HuH-7 (cell line): ENCODE data around the gene MAP2K1.

ENCODE experiments used
- DNase-seq: peaks from one replicate; pipeline ENCODE4 v3.0.0; 2011; ENCODE audit warnings: low spot score

The MAP2K1 gene

DNA sequence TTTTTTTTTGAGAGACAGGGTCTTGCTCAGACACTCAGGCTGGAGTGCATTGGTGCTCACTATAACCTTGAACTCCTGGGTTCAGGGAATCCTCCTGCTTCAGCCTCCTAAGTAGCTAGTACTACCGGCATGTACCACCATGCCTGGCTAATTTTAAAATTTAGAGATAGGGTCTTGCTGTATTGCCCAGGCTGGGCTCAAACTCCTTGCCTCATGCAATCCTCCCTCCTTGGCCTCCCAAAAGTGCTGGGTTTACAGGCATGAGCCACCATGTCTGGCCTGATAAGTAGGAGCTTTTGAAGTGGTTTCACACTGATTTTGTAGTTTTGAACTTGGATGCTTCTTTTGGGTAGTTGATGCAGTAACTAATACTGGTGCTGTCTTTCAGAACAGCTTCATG, 7.8 kb downstream of the MAP2K1 start:
- DNase-seq = no peak

DNA sequence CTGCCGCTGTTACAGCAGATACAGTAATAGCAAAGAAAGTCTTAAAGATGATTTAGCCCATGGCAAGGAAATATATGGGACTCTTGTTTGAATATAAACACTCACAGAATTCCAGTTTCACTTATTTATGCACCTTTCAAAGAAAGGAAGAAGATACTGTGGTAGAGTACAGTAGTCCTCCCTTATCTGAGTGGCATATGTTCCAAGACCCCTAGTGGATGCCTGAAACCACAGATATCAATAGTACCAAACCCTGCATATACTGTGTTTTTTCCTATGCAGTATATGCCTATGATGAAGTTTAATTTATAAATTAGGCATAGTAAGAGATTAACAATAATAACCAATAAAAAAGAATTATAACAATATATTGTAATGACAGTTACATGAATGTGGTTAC, 8.2 kb downstream of the MAP2K1 start:
- DNase-seq = no peak

DNA sequence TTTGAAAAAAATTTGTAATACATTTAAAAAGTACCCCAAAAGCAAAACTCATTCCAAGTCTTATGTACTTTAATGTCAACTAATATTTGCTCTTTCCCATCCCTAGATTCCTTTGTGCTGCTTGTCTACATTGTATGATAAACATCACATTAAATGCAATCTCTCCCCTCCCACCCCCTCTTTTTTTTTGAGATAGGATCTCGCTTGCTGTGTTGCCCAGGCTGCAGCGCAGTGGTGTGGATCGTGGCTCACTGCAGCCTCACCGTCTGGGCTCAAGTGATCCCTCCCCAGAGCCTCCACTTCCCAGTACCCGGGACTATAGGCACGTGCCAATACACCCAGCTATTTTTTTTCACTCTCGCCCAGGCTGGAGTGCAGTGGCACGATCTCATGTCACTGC, 12.6 kb downstream of the MAP2K1 start:
- DNase-seq = no peak

DNA sequence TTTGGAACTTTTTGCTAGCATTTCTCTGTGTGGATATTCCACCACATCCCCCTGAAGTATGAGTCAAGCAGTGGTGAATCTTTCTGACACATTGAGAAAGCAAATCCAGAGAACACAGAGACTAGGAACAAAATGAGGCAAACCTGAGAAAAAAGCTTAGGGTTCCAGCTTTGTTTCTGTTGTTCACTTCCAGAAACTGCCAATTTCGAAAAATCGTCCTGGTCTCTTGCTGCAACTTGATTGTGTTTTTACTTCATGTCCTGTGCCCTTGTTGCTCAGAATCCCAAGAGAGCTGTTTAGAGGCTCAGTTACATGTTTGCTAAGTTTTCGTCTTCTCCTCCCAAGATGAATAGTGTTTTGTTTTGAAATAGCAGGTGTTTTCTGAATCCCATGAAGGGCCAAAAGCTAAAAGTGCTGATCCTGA, 13.7 kb downstream of the MAP2K1 start:
- DNase-seq = no peak

DNA sequence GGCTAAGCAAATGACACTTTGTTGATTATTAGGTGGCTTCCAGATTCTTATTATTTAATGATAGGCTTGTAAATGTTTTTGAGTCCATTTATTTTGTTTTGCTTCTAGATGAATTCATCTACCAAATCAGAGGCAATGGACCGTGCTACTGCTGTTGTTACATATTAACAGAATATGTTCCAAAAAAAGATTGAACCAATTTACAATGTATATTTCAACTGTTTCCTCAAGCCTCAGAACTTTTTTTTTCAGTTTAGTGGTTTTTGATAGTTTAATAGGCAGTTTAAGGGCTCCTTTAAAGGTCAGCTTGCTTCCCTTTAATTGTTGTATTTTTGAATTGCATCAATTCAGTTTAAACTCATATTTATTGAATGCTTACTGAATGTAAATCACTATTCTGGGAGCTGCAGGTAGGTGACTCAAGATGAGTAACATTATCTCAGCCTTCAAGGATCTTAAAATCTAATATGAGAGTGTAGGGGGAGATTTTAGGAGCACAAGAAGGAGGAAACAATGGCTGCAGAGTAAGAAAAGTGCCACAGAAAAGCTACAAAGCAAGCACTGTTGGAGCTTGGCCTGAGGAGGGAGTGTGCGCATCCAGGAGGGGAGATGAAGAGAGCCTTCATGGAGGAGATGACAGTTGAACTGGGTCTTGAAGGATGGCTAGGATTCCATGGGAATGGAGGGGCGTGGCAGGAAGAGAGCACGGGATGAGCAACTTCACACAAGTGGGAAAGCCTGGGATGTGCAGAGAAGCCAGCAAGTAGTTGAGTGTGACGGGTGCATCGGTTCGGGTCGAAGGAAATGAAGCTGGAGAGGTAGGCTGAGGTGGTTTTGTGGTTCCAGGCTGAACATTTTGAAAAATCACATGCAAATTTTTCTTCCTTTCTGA, 14.7 kb downstream of the MAP2K1 start:
- DNase-seq = no peak

DNA sequence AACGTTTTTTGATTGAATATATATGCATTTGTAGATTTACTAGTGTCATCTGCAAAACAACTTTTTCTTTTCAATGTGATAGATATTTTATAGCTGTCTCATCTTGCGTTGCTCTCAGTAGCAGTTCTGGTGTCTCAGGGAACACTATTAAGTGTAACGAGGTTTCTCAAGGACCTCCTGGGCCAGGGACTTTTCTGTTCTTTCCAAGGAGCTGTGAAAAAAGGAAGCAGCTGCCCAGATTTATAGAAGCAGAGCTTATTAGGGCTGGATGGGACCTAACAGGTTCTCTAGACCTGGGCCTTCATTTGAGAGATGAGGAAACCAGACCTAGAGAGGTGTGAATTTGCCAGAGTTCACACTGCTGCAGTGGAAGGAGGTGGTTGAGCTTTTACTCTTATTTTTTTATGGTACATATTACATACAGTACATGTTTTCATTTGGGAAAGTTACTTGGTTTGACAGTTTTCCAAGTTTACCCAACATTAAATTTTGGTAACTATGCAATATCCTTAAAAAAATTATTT, 16.1 kb downstream of the MAP2K1 start:
- no peak for DNase-seq

DNA sequence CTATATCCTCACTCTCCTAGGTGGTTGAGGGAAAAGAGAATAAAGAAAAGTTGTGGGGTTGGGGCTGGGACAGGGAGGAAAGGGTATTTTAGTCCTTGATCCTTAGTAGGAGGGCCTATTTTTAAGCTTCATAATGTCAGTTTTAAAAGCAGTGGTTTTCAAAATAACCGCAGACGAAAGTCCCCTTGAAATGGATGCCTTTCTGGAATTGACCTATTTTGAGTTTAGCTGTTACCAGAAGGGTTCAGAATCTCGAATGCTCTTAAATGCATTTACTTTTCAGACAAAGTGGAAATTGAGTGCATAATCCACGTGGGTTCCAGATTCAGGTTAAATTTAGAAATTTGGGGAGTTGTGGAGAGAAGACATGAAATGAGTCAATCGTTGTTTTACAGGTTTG, 16.6 kb downstream of the MAP2K1 start:
- no peak for DNase-seq

DNA sequence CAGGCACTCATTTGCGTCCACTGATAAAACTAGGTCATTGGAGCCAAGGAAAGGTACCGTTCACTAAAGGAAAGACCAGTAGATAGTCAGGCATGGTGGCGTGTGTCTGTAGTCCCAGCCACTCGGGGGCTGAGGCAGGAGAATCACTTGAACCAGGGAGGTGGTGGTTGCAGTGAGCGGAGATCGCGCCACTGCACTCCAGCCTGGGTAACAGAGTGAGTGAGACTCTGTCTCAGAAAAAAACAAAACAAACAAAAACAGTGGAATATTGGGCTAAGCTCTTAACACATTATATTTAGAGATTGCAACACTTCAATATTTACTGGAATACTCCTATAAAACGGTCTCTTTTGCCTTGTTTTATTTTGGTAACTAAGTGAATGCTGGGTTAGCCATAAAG, 17.4 kb downstream of the MAP2K1 start:
- DNase-seq = no peak

DNA sequence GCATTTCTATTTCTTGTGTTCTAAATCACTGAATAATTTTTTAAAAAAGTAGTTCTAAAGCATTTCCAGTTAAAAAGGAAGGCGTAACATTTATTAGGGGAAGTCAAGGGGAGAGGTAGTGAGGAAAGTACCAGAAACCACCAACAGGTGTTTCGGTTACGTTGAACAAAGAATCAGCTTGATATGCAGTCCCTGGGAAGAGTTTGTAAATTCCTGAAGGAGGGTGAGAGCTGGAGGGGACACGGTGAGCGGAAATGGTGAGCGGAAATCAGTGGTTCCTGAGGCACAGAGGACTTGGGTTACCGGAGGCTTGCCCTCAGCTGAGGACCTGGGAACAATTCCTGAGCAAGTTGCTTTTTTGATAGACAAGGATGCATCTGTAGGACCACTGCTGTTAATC, 17.8 kb downstream of the MAP2K1 start:
- DNase-seq = no peak

DNA sequence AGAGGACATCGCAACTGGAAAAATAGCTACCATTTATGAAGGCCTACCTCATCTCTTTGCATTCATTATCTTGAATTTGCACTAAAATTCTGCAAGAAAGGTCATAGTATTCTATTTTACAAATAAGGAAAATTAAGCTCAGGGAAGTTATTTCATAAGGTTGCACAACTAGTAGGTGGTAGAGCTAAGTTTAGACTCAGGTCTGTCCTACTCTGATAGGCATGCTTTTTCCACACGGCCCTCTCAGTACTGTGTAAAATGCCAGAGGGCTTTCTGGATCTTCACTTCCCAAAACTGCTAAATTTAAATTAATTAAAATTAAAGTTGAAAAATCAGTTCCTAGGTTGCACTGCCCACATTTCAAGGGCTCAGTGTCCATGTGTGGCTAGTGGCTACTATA, 18.3 kb downstream of the MAP2K1 start:
- no peak for DNase-seq

DNA sequence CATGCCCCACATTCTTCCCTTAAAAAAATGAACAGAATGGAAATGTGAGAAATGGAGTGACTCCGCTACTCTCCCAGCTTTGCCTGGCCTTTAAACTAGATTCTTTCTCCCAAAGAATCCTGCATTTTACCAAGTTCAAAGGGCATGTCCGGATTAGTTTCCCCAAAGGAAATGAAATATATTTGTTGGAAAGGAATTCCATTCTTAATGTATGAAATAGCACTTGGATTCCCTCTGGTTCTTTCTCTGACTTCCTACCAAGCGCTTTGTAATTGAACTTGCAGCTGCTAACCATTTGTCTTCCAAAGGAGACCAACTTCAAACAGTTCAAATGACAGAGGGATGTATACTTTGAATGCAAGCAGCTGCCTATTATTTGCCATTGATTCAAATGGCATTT, 18.9 kb downstream of the MAP2K1 start:
- DNase-seq = no peak

DNA sequence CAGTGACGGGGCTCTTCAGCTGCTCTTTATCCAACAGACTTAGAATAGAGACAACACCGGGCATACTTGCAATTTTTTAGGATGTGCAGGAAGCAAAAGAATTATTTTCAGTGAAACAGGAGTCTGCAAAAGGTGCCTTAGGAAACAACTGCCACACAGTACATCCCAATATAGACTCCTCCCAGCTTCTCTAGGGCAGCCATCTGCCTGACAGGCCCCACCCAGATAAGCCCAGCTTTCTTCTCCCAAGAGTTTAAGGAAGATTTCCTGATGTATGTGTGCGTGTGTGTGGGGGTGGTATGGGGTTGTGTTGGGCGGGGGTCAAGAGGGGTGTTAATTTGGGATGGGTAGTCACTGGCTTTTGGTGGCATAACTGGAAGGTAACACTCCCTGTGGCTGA, 21.5 kb downstream of the MAP2K1 start:
- no peak for DNase-seq

DNA sequence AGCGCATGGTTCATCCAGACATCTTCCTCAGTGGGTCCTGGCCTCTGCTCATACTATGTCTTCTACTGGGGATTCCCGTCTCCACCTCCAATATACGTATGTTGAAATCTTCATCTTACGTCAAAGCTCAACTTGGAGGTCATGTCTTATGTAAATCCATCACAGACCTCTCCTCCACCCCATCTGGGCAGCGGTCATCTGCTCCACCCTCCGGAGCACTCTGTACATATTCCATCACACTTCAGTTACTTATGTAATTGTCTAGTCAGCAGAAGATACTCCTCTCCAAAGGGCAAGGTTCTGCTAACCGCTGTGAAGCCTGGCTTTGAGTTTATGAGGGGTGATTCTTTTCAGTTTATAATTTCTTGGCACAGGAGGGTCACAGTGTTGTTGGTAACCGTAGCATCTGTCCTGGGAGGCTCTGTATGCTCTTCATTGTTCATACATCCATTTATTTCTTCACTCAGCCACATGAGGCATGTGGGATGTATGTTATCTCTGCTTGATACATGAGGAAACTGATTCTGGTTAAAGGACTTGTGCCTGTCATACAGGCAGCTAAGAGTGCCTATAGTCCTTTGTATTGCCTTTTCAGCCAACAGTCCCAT, 22.1 kb downstream of the MAP2K1 start:
- no peak for DNase-seq

DNA sequence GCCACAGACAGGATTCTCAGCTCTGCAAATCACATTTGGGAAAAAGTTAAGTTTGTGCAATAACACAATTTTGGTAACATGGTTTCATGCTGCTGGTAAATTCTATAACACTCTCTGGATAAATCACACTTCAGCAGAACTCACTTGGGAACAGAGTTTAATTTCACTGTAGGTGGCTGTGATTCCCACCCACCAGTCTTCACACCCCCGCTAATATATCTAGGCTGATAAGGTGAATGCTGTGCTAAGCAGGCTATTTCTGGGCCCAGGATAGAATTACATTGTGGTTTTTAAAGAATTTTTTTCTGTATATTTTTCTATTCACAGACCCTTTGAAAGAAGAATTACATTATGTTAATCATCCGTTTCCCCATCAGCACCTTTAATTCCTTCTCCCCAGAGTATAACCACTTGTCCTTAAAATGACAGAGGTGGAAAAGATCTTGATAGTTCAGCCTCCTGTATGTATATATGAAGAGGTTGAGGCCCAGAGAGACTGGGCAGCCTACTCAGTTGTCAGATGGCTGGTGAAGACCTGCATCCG, 22.9 kb downstream of the MAP2K1 start:
- DNase-seq = no peak

DNA sequence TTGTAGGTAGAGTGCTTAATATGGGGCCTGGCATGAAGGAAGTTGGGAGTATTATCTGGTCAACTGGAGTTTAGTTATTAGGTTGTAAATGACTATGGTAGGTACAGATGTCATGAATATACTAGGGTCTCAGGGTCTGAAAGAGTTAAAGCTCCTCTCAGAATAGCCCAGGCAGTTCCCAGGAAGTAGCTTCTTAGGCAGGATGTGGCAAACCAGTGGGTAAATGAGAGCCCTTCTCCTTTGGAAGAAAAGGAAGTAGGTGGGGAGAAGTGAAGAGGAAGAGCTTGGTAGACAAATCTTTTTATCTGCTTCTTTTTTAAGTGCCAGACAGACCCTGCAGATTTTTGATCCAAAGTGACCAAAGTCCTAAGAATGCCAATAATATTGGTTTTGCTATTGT, 24.5 kb downstream of the MAP2K1 start:
- no peak for DNase-seq

DNA sequence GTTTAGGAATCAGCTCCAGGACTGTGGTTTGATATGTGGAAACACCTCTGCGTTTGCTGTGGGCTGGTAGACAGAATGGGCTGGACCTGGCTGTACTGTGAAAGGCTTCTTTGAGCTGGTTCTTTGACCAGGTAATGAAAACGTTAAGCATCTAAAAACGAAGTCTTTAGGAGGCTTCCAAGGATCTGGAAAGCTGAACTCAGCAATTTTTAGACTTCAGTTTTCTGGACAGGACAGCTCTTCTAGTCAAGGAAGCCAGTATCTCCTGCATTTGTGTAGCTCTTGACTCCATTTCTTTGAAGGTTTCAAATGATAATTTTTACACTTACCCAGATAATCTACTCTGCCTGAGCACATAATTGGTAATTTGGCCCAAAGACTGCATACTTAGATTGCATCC, 25.5 kb downstream of the MAP2K1 start:
- no peak for DNase-seq

DNA sequence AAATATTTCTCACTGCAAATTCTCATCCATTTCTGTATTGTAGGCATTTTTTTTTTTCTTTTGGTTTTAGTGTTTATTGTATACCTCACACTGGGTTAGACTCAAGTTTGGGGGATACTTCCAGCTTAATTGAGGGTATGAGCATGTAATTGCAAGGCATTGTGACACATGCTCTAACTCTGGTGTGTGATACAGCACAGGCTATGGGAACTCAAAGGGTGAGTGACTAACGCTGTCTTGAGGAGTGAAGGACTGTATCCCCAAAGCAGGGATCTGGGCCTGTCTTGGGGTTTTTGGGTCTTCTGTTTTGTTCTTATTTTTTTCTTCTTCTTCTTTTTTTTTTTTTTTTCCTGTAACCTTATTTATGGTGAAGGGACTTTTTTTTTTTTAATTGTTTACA, 26.9 kb downstream of the MAP2K1 start:
- DNase-seq = no peak

DNA sequence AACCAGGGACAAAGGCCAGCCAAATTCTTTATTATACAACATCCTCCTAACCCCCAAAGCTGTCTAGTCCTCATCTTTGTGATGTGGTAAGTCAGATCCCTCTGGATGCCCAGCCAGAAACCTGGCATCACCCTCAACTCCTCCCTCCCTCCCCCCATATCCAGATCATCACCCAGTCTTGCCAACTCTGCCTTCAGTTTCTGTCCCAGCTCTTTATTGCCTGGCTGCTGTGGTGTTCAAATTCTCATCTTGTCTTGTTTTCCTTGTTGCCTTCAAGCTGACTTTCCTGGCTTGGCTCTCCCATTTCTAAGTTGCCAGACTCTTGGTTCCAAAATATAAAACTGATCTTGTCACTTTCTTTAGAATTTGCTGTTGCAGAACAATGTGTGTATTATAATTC, 28.6 kb downstream of the MAP2K1 start:
- no peak for DNase-seq

DNA sequence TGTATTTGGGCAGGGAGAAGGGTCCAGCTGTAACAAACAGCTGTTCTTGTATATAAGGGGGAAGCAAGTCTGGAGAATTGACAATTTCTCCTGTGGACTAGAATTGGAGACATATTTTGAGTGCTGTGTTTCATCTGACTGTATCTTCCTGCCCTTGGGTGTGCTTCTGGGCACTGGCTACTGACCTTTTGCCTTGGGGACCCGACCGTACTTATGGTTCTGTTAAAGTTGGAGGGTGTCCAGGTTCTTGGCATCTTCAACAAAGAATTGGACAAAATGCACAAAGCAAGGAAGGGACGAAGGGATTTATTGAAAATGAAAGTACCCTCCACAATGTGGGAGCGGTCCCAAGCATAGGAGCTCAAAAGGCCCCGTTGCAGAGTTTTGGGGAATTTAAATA, 31.0 kb downstream of the MAP2K1 start:
- DNase-seq = no peak

DNA sequence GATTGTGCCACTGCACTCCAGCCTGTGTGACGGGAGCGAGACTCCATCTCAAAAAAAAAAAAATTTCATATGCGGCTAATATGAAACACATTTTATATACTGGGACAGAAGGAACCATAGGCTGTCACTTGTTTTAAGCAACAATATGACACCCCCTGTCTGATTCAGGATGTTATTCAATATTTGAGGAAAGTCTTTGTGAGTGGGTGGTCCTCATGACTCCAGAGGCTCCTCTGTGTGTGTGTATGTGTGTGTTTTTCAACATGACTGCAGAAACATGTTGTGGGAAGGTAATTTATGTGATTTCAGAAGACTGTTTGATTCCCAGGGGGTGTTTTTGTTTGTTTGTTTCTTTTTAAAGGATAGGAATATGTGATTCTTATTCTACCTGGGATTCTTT, 32.8 kb downstream of the MAP2K1 start:
- DNase-seq = no peak

DNA sequence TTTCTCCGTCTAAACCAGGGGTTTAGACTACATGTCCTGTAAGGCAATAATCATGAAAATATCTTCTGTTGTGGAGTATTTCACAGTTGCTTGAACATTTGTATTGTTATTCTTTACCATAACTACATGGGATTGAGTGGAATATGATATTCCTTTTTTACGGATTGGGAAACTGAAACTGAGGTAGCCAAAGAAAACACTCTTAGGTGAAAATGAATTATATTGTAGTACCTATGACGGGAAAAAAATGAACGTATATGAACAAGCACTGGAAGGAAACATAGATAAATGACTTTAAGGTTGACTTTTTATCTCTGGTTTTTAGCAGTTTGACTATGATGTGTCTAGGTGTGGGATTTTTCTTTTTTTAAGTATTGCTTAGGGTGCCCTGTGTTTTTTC, 35.6 kb downstream of the MAP2K1 start:
- no peak for DNase-seq

DNA sequence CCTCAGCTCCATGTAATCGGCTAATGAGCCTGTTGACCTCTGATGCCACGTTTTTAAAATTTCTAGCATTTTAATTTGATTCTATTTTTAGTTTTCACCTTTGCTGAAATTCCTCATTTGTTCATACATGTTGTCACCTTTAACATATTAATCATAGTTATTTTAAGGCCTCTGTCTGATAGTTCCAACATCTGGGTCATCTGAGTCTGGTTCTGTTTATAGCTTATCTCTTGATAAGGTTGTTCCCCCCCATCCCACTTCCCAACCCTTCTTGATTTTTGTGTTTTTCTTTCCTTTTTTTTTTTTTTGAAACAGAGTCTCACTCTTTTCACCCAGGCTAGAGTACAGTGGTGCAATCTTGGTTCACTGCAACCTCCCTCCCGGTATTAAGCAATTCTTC, 36.4 kb downstream of the MAP2K1 start:
- no peak for DNase-seq

DNA sequence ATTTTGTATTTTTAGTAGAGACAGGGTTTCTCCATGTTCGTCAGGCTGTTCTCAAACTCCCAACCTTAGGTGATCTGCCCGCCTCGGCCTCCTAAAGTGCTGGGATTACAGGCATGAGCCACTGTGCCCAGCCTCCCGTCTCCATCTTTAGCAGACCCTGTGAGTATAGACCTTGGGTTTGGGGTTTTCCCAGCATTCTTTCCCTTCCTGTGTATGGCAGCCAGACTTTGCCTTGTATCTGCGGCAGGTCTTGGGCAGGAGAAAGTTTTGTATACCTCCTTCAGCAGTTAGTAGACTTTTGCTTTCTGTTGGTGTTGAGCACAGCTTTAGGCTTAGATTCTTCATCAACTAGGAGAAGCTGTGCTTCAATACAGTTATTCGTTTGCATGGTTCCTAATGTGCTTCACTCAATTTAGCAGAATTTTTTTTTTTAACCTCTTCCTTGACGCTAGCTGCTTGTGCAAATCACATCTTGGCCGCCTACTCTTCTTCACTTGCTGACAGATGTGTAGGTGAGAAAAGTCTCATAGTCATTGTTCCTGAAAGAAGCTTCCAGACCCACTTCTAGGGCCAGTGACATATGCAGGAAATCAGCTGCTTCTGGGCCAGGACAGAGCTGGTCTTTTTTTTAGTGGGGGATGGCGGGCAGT, 38.4 kb downstream of the MAP2K1 start:
- no peak for DNase-seq
